HG02870 (cell line): ENCODE results near the gene DOLPP1.
"Not testable (repeated sequence)": the region's sequence is repeated elsewhere in the genome, so short reads cannot be mapped to it uniquely, and the experiment has no call there.

ENCODE experiments used
- ATAC-seq: cut with Tn5 transposase; IDR thresholded peaks from one replicate; pipeline ENCODE4 v1.9.1; 2021; ENCODE audit warnings: mild to moderate bottlenecking, moderate library complexity; ENCODE audit not compliant: unreplicated experiment

DOLPP1 gene

DNA sequence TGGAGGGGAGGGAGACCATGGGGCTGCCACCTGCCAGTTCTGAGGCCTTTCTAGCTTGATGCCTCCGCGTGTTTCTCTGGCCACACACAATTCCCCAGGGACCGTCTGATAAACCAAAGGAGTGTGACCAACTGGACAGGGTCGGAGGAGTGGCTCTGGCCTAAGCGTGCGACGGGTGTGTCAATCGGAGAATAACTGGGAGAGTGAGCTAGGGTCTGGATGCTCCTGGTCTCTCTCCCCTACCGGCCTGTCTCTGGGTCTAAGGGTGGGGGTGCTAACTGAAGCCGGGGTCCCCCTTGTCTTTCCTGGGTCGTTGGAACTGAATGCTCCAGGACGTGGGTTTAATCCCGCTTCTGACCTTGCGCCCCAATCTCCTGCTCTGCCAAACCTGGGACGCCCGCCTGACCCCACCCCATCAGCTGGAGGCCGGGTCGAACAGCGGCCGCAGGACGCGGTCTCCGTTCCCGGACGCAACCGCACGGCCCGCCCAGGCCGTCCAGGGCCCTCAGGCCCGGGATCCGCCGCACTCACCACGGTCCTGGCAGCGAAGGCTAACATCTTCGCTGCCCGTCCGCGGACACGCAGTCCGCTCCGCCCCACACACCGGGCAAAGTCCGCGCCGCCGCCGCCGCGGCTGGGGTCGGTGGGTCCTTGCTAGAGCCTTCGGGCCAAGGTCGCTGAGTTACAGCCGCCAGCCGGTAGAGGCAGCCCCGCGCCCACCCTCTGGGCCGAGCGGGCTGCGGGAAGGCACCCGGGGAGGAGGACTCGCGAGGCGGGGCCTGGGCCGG lies 29.2 kb downstream of the DOLPP1 start:
- ATAC-seq = no peak

GRCh38 chr9:129110740-129111527 lies 30.0 kb downstream of the DOLPP1 start, which contains the start of the genes CRAT and PTPA:
Gene CRAT, minus strand, starts transcription at chr9:129110793. Its CDS starts 284 bp downstream, at chr9:129110509.
Gene PTPA, plus strand, starts transcription at chr9:129111415. Its CDS starts 186 bp downstream, at chr9:129111601.
- peak; percentile 75 for ATAC-seq

DNA sequence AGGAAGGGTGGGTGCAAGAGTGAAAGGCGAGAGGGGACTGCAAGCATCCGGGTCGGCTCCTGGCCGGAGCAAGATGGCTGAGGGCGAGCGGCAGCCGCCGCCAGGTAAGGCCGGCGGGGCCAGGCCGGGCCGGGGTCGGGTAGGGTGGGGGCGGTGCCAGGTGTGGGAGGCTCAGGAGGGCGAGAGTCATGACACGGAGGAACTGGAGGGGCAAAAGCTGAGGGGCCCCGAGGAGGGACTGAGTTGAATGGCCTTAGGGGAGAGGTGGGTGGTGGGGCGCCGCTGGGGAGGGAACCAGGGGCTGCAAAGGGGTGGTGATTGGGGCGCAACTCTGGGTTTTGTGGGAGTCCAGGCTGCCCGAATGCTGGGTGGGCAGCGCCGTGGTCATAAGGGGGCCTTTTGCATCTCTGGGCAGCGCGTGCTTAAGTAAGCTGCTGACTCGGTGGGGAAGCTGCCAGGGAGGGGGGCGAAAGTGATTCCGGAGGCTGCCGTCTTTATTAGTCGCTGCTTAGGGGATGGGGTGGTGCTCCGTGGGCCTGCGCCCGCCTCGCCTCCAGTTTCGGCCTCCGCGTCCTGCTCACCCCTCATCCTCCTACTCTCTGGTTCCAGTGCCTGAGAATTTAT lies 30.7 kb downstream of the DOLPP1 start:
- ATAC-seq = peak; percentile 3

DNA sequence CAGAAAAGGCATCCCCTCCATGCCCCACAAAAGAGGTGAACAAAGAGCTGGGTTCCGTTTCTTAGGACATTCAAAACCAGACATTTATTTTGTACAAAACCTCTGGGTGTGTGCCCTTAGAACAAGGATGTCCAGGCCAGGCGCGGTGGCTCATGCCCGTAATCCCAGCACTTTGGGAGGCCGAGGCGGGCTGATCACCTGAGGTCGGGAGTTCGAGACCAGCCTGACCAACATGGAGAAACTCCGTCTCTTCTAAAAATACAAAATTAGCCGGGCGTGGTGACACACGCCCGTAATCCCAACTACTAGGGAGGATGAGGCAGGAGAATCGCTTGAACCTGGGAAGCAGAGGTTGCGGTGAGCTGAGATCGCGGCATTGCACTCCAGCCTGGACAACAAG lies 31.6 kb downstream of the DOLPP1 start:
- ATAC-seq = not testable (repeated sequence)

DNA sequence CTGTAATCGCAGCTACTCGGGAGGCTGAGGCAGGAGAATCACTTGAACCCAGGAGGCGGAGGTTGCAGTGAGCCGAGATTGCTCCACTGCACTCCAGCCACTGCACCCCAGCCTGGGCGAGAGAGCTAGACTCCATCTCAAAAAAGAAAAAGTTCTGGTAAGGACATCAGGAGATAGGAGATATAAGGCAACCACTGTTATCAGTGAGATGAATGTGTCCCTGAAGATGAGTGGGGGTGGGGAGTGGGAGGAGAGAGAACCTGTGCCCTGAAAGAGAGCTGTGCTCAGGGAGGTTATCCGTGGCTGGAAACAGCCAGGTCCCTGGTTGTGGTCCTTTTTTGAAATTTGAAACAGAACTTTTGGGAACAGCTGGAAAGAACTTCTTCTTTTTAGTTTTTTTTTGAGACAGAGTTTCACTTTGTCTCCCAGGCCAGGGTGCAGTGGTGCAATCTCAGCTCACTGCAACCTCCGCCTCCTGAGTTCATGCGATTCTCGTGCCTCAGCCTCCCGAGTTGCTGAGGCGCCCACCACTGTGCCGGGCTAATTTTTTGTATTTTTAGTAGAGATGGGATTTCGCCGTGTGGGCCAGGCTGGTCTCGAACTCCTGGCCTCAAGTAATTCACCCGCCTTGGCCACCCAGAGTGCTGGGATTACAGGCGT lies 32.9 kb downstream of the DOLPP1 start:
- no peak for ATAC-seq

GRCh38 chr9:129118799-129119198 lies 37.9 kb downstream of the DOLPP1 start:
- no peak for ATAC-seq

DNA sequence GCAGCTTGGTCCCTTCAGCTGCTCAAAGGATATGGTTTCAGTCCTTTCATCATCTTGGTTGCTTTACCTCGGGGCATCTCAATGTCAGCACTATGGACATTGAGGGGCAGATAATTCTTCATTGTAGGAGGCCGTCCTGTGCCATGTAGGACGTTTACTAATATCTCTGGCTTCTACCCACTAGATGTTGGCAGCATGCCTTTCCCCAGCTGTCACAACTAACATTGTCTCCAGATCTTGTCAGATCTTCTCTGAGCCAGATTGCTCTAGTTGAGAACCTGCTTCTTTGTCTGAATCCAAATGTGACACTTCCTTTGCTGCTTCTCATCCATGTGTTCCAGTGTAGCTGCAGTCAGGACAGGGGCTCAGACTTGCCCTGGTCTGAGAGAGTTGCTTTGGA lies 40.6 kb downstream of the DOLPP1 start:
- no peak for ATAC-seq

GRCh38 chr9:129122133-129122532 lies 41.2 kb downstream of the DOLPP1 start:
- no peak for ATAC-seq

DNA sequence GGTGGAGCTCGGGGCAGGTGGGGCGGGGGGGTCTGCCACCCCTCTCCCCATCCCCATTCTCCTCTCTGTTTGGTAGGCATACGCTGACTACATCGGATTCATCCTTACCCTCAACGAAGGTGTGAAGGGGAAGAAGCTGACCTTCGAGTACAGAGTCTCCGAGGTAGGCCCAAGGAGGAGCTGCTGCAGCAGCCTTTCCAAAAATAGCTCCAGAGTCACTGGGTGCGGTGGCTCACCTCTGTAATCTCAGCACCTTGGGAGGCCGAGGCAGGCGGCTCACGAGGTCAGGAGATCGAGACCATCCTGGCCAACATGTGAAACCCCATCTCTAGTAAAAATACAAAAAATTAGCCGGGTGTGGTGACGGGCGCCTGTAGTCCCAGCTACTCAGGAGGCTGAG lies 42.1 kb downstream of the DOLPP1 start:
- ATAC-seq = not testable (repeated sequence)

- no peak for ATAC-seq
Observed at GRCh38 chr9:129124506-129125069, 43.7 kb downstream of the DOLPP1 start.

- no peak for ATAC-seq
Observed at GRCh38 chr9:129125478-129125877, 44.6 kb downstream of the DOLPP1 start.

DNA sequence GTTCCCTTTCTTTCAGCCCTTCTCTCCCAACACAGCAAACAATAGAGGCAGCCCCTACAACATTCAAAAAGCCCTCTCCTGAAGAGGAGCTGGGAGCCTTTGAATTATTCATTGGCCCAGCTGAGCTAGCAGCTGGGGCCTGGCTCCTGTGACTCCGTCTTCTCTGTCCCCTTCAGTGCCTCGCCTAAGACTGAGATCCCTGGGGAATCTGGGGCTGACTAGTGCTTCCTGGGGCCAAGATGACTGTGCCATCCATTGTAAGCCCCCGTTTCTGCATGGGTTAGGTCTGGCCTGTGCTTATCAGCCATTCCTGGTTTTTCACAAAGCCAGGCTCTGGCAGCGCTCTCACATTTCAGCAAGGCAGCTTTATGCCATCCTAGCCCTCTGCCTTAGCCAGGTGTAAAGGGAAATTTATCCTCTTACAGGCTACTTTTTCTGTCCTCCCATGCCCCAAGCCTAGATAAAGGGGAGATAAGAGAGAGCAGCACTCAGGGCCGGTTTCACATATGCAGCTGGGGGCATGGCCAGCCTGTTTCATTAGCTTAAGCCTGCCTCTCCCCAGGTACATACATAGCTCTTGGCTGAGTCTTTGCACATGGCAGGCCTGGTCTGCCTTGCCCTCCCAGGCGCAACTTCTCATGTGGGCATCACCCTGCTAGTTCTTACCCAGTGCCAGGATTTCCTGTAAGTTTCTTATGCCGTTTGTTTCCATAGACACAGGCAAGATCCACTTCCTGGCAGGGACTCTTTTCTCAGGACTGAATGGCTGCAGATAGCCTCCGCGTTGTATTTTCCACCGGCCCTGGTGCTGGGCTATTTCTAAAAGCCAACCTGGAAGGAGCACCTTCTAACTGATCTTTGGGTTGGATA lies 46.1 kb downstream of the DOLPP1 start:
- no peak for ATAC-seq

DNA sequence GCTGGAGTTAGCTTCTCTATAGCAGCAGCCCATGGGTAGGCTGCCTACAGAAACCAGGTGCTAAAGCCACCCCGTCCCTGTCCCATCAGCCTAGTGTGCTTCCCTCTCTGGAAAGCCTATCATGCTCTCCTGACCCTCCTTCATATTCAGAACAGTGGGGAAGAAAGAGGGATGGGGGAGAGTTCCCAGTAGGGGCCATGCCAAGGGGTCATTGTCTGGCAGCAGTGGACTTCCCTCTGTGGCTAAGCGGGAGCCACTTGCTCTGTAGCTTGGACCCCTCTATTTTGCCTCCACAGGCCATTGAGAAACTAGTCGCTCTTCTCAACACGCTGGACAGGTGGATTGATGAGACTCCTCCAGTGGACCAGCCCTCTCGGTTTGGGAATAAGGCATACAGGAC lies 47.8 kb downstream of the DOLPP1 start:
- ATAC-seq = no peak

- ATAC-seq = not testable (repeated sequence)
Observed at GRCh38 chr9:129130271-129130670, 49.4 kb downstream of the DOLPP1 start.

DNA sequence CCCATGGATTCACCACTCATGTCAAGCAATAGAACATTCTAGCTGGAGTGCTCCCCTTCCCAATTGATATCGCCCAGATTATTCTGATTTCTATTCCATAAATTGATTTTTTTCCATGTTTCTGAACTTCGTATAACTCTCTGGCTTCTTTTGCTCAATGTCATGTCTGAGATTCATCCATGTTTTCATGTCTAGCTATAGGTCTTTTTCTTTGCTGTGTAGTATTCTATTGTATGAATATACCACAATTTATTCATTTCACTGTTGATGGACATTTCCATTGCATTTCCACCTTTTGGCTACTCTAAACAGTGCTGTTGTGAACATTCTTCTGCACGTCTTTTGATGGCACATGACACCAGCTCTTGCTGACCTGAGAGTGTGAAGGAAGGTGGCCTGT lies 49.9 kb downstream of the DOLPP1 start:
- no peak for ATAC-seq

- peak; percentile 45 for ATAC-seq
Observed at GRCh38 chr9:129131300-129132145, 50.6 kb downstream of the DOLPP1 start.

DNA sequence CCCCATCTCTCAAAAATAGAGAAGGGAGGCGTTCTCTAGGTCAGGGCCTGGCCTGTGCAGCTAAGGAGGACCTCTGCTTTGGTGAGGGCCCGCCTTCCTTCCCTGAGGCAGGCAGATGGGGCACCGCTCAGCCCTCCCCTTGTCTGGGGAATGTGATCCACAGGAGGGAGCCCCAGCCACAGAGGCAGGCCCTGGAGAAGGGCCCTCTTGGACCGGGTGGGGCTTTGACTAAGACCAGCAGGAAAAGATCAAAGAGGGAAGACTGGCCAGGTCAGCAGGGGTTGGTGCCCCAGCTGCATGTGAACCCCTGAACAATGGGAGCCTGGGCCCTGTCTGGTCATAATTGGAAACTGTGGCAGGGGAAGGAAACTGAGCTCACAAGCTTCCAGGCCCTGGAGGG lies 52.2 kb downstream of the DOLPP1 start:
- ATAC-seq = no peak

DNA sequence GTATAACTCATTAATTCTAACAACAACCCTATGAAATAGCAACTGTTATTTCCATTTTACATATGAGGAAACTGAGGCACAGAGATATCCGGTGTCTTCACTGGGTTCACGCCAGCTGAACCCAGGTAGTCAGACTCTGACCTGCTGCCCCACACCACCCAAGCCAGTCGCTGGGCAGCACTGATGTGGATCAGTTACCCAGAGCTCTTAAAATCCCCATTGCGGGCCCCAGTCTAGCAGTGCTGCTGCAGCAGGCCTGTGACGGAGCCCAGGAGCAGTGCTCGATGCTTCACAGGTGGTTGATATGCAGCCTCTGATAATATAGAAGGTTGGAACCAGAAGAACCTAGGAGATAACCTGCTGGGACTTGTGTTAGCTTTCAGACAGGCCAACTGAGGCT lies 54.6 kb downstream of the DOLPP1 start:
- no peak for ATAC-seq
